GM23338 (cell line): ENCODE data around the gene ZNF664. TPM values are rescaled to one million over a fixed set of nuclear protein-coding genes. Genes with fewer than 3 reads are reported as not detected.

Source experiments
- ATAC-seq: fragments of 200-7000 bp; cut with Tn5 transposase; 3 replicates; pipeline ENCODE4 v1.9.1; 2020
- DNase-seq: peaks from one replicate; pipeline ENCODE4 v3.0.0-alpha.2; 2015; ENCODE audit warnings: low spot score
- H2AFZ ChIP-seq: fragments of 200-600 bp; sonication (generic); 2 replicates; pipeline ENCODE4 v1.8.0; 2016; ENCODE audit warnings: antibody characterized with exemption, mild to moderate bottlenecking, moderate library complexity
- H3F3A ChIP-seq: fragments of 200-600 bp; sonication (generic); replicated peaks from 2 replicates; pipeline ENCODE4 v1.8.0; 2017; ENCODE audit warnings: antibody characterized with exemption, mixed run types, low read depth
- H3K27ac ChIP-seq: fragments of 200-600 bp; sonication (generic); 2 replicates; pipeline ENCODE4 v1.6.1; 2016; ENCODE audit warnings: low read depth
- H3K27me3 ChIP-seq: fragments of 200-600 bp; sonication (generic); 2 replicates; pipeline ENCODE4 v1.8.0; 2016; ENCODE audit warnings: mild to moderate bottlenecking, mixed run types, moderate library complexity; ENCODE audit not compliant: insufficient read depth
- H3K36me3 ChIP-seq: fragments of 200-600 bp; sonication (generic); 2 replicates; pipeline ENCODE4 v1.8.0; 2016; ENCODE audit warnings: mild to moderate bottlenecking; ENCODE audit not compliant: insufficient read depth
- H3K4me1 ChIP-seq: fragments of 200-600 bp; sonication (generic); 2 replicates; pipeline ENCODE4 v1.8.0; 2016; ENCODE audit warnings: mild to moderate bottlenecking, moderate library complexity; ENCODE audit not compliant: insufficient read depth
- H3K4me2 ChIP-seq: fragments of 200-600 bp; sonication (generic); 2 replicates; pipeline ENCODE4 v1.7.1; 2017; ENCODE audit warnings: mixed run types
- H3K4me3 ChIP-seq: fragments of 200-600 bp; sonication (generic); 2 replicates; pipeline ENCODE4 v1.6.1; 2016; ENCODE audit warnings: mixed run types
- H3K79me2 ChIP-seq: fragments of 200-600 bp; sonication (generic); replicated peaks from 2 replicates; pipeline ENCODE4 v1.8.0; 2017; ENCODE audit warnings: mild to moderate bottlenecking; ENCODE audit not compliant: insufficient read depth
- H3K9me2 ChIP-seq: fragments of 200-600 bp; sonication (generic); 2 replicates; pipeline ENCODE4 v1.8.0; 2017; ENCODE audit not compliant: insufficient read depth
- H4K20me1 ChIP-seq: fragments of 200-600 bp; sonication (generic); replicated peaks from 2 replicates; pipeline ENCODE4 v1.8.0; 2017; ENCODE audit warnings: mild to moderate bottlenecking; ENCODE audit not compliant: insufficient read depth
- H3K27ac Mint-ChIP-seq: 2 replicates; pipeline ENCODE4 v1.8.0; 2020; ENCODE audit warnings: inconsistent platforms, mild to moderate bottlenecking, moderate library complexity, mixed read lengths
- H3K27me3 Mint-ChIP-seq: 3 replicates; pipeline ENCODE4 v1.8.0; 2022; ENCODE audit warnings: low read depth, mild to moderate bottlenecking, moderate library complexity, mixed read lengths, inconsistent platforms; ENCODE audit not compliant: insufficient read depth, poor library complexity
- H3K36me3 Mint-ChIP-seq: 3 replicates; pipeline ENCODE4 v1.8.0; 2021; ENCODE audit warnings: low read depth, mild to moderate bottlenecking, inconsistent platforms, moderate library complexity, mixed read lengths
- H3K4me1 Mint-ChIP-seq: 3 replicates; pipeline ENCODE4 v1.8.0; 2020; ENCODE audit warnings: mild to moderate bottlenecking, inconsistent platforms, mixed read lengths
- H3K4me3 Mint-ChIP-seq: 3 replicates; pipeline ENCODE4 v1.8.0; 2021; ENCODE audit warnings: moderate library complexity, mild to moderate bottlenecking, inconsistent platforms, mixed read lengths
- H3K9me3 Mint-ChIP-seq: 3 replicates; pipeline ENCODE4 v1.8.0; 2020; ENCODE audit warnings: moderate library complexity, mild to moderate bottlenecking, inconsistent platforms, mixed read lengths
- CTCF ChIP-seq, 2 experiments: fragments of 200-600 bp in 1 of 2; sonication (generic) in 1 of 2; conservative IDR thresholded peaks; 2 replicates each; pipeline versions ENCODE4 v1.5.1 to v1.6.1; 2016 to 2017; ENCODE audit warnings: antibody characterized with exemption in 2 of 2, low read depth in 2 of 2, mild to moderate bottlenecking in 2 of 2, moderate library complexity in 1 of 2
- JUNB ChIP-seq: IDR thresholded peaks from one replicate; pipeline ENCODE4 v1.6.1; 2016; ENCODE audit warnings: antibody characterized with exemption; ENCODE audit not compliant: unreplicated experiment
- POLR2AphosphoS5 ChIP-seq: IDR thresholded peaks from 2 replicates; pipeline ENCODE4 v1.6.1; 2016; ENCODE audit warnings: antibody characterized with exemption, low read depth
- STAT1 ChIP-seq: IDR thresholded peaks from one replicate; pipeline ENCODE4 v1.6.1; 2016; ENCODE audit warnings: antibody characterized with exemption; ENCODE audit not compliant: unreplicated experiment
- ZNF331 ChIP-seq: fragments of 250-450 bp; sonication (Bioruptor Pico); IDR thresholded peaks from 2 replicates; pipeline ENCODE4 v1.5.0; 2020; ENCODE audit warnings: low read depth, mild to moderate bottlenecking, moderate library complexity
- ZNF462 ChIP-seq: fragments of 250-450 bp; sonication (Bioruptor Pico); IDR thresholded peaks from 2 replicates; pipeline ENCODE4 v1.5.0; 2020; ENCODE audit warnings: mild to moderate bottlenecking, moderate library complexity
- polyA plus RNA-seq: library from polyadenylated mRNA; unstranded; fragments of >200 nt; fragmentation: Nextera tagmentation; extraction: Ambion mirVana; gene quantifications from 2 replicates; pipeline ENCODE4 v1.2.1, GENCODE V29; 2016
- total RNA-seq: library from RNA; depleted of rRNA; stranded (reverse); fragments of >200 nt; shearing (Covaris generic); gene quantifications from 2 replicates; pipeline ENCODE4 v1.2.3, GENCODE V29; 2014
- TF ChIP-seq, protein P1 (sequence below): IDR thresholded peaks from 2 replicates; pipeline ENCODE4 v1.6.1; 2016; ENCODE audit warnings: antibody characterized with exemption

The ZNF664 gene
- total and polyA plus RNA-seq, 2 experiments from 2014 or later = 8.1 to 35.2 TPM

- TF ChIP-seq ZNF462 (no peak), ZNF331 (no peak), STAT1 (no peak)
- TF ChIP-seq, protein P1, sequence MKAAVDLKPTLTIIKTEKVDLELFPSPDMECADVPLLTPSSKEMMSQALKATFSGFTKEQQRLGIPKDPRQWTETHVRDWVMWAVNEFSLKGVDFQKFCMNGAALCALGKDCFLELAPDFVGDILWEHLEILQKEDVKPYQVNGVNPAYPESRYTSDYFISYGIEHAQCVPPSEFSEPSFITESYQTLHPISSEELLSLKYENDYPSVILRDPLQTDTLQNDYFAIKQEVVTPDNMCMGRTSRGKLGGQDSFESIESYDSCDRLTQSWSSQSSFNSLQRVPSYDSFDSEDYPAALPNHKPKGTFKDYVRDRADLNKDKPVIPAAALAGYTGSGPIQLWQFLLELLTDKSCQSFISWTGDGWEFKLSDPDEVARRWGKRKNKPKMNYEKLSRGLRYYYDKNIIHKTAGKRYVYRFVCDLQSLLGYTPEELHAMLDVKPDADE = no peak
Measured at GRCh38 chr12:124055066-124055465, 82.1 kb downstream of the ZNF664 start (continued).

- Mint-ChIP-seq H3K9me3 (peaks cover 9% of the 10 kb centered on the region), H3K4me1 (peaks cover 10% of the 10 kb centered on the region), H3K27ac (no peak overlapping the region), H3K36me3 (no peaks in the 10 kb centered on the region; the same call in 2 of the 3 replicates), H3K27me3 (peaks cover 8% of the 10 kb centered on the region), H3K4me3 (no peak overlapping the region)
- ATAC-seq = no peak
- Histone ChIP-seq H3K9me2 (no peaks in the 10 kb centered on the region), H3K4me1 (peaks cover 5% of the 10 kb centered on the region; the same call in 1 of the 2 replicates), H3K79me2 (no peaks in the 10 kb centered on the region), H2AFZ (no peak overlapping the region), H3F3A (0 out of 2 replicates have a peak, but pooled peaks cover 6% of the 10 kb centered on the region), H4K20me1 (no peaks in the 10 kb centered on the region), H3K4me2 (no peak overlapping the region), H3K4me3 (no peak overlapping the region), H3K27me3 (no peaks in the 10 kb centered on the region), H3K27ac (peak overlapping the region; percentile 15; the same call in 1 of the 2 replicates), H3K36me3 (no peaks in the 10 kb centered on the region)
- DNase-seq = no peak
- TF ChIP-seq JUNB (no peak), POLR2AphosphoS5 (no peak), CTCF (conservative IDR thresholded peaks at IDR 0.05; ENCODE audit: low read depth in 2 of 2) (no peak), ZNF462 (no peak), STAT1 (no peak)
Measured at GRCh38 chr12:124057691-124058090, 84.7 kb downstream of the ZNF664 start.
